ENCODE results near the gene PHLPP1.
"Not testable (repeated sequence)": the region's sequence is repeated elsewhere in the genome, so short reads cannot be mapped to it uniquely, and the experiment has no call there.

The PHLPP1 gene

GRCh38 chr18:62715436-62715758 is at the start of gene PHLPP1:
TSS of gene PHLPP1 (plus strand) at chr18:62715541. CDS start at chr18:62715684, 143 bp downstream.
- no peak for DNase-seq

GRCh38 chr18:62669225-62669624 is 46.1 kb upstream of the PHLPP1 start:
- no peak for DNase-seq

GRCh38 chr18:62670573-62670972 is 44.8 kb upstream of the PHLPP1 start:
- no peak for DNase-seq

- DNase-seq, result no peak
Observed at GRCh38 chr18:62672600-62672999, 42.7 kb upstream of the PHLPP1 start.

- DNase-seq, result no peak
Observed at GRCh38 chr18:62678847-62679485, 36.4 kb upstream of the PHLPP1 start.

- no peak for DNase-seq
Observed at GRCh38 chr18:62682371-62682770, 33.0 kb upstream of the PHLPP1 start.

GRCh38 chr18:62683935-62684334 is 31.4 kb upstream of the PHLPP1 start:
- no peak for DNase-seq

- DNase-seq, result no peak
Observed at GRCh38 chr18:62688743-62689317, 26.5 kb upstream of the PHLPP1 start.

- no peak for DNase-seq
Observed at GRCh38 chr18:62690236-62690815, 25.0 kb upstream of the PHLPP1 start.

GRCh38 chr18:62693659-62694058 is 21.7 kb upstream of the PHLPP1 start:
- DNase-seq, result no peak

GRCh38 chr18:62697636-62698035 is 17.7 kb upstream of the PHLPP1 start:
- DNase-seq, result no peak

GRCh38 chr18:62702259-62702658 is 13.1 kb upstream of the PHLPP1 start:
- DNase-seq, result no peak

- not testable (repeated sequence) for DNase-seq
Observed at GRCh38 chr18:62706879-62707278, 8.5 kb upstream of the PHLPP1 start.

GRCh38 chr18:62709908-62710307 is 5.4 kb upstream of the PHLPP1 start:
- DNase-seq, result not testable (repeated sequence)

GRCh38 chr18:62710417-62710816 is 4.9 kb upstream of the PHLPP1 start:
- DNase-seq, result peak; percentile 68

- DNase-seq, result no peak
Observed at GRCh38 chr18:62711781-62712180, 3.6 kb upstream of the PHLPP1 start.

GRCh38 chr18:62713651-62714247 is 1.6 kb upstream of the PHLPP1 start:
- DNase-seq, result peak; percentile 35

GRCh38 chr18:62714671-62715435 is 488 bp upstream of the PHLPP1 start:
- peak; percentile 100 for DNase-seq

GRCh38 chr18:62715759-62716615 is 646 bp downstream of the PHLPP1 start:
- DNase-seq, result peak; percentile 64

GRCh38 chr18:62716619-62717168 is 1.4 kb downstream of the PHLPP1 start:
- DNase-seq, result peak; percentile 39

GRCh38 chr18:62717169-62717924 is 2.0 kb downstream of the PHLPP1 start:
- peak; percentile 65 for DNase-seq
